PC-9 (cell line): ENCODE measurements around the gene EYA2.

Source experiments
- CTCF ChIP-seq: fragments of 200-600 bp; sonication (generic); conservative IDR thresholded peaks from 2 replicates; pipeline ENCODE4 v1.6.1; 2017; ENCODE audit warnings: mixed run types, antibody characterized with exemption, mild to moderate bottlenecking, moderate library complexity
- EZH2 ChIP-seq: fragments of 200-600 bp; sonication (generic); IDR thresholded peaks from 2 replicates; pipeline ENCODE4 v1.8.0; 2017; ENCODE audit warnings: antibody characterized with exemption, low read depth

DNA sequence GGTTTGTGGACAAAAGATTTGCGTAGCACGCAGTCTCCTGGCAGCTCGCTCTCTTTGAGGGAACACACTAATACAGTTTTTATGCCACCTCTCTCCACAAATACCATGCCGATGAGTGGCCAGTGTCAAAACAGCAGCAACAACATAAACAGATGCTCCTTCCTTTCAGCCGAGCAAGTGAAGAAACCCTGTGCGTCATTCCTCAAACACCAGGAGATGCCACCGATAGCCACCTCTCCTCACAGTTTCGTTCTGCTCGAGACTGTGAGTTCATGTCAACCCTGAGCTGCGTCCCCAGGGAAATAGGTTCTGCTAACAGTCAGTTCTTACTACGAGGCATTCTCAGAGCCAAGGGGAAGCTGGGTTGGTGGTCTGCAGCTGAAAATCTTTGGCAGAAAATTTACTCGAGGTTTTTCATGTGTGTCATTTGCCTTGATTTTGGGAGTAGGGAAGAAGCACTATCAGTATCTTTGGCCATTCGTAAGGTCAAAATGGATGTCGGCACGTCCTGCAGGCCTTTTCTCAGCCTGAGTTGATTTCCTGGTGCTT lies 59.9 kb downstream of the EYA2 start:
- TF ChIP-seq EZH2 = no peak
- TF ChIP-seq CTCF = no peak
